Erythroblast (primary cell): ENCODE data around the gene B3GNT7.

Experiments
- GATA1 ChIP-seq: IDR thresholded peaks from 2 replicates; pipeline ENCODE4 v1.6.1; 2011; ENCODE audit warnings: low read depth, mild to moderate bottlenecking, control low read depth, low read length, moderate library complexity
- POLR2A ChIP-seq: IDR thresholded peaks from 2 replicates; pipeline ENCODE4 v1.6.1; 2011; ENCODE audit warnings: mild to moderate bottlenecking, low read length

- TF ChIP-seq POLR2A (no peak), GATA1 (no peak)
These were observed 39.7 kb upstream of the B3GNT7 start for GRCh38 chr2:231355508-231356465.
